ENCODE data around the gene SH3D19. TPM values are rescaled to one million over a fixed set of nuclear protein-coding genes. Genes with fewer than 3 reads are reported as not detected.

SH3D19 gene
- polyA plus RNA-seq, 1 donor: 68.5 TPM

DNA sequence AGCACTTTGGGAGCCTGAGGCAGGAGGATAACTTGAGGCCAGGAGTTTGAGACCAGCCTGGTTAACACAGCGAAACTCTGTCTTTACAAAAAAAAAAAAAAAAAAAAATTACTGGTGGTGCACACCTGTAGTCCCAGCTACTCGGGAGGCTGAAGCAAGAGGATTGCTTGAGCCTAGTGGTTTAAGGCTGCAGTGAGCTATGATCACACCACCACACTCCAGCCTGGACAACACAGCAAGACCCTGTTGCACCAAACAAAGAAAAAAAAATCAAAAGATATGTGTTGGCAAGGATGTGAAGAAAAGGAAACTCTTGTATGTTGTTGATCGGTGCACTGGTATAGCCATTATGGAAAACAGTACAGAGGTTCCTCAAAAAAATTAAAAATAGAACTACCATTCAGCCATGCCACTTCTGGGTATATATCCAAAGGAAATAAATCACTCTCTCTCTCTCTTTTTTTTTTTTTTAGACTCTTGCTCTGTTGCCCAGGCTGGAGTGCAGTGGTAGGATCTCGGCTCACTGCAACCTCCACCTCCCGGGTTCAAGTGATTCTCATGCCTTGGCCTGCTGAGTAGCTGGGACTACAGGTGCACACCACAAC is 15.2 kb downstream of the SH3D19 start:
- H3K9me3 ChIP-seq (ENCODE audit: control insufficient read depth, low read depth, low read length): no peaks in the 10 kb centered on the region
- no peaks in the 10 kb centered on the region for H3K27me3 ChIP-seq (ENCODE audit: control insufficient read depth, insufficient read depth, low read length)
- no peak for DNase-seq
- no peak overlapping the region for H3K27ac ChIP-seq (ENCODE audit: low read length)
- H3K4me1 ChIP-seq (ENCODE audit: control insufficient read depth, insufficient read depth, low read length): peaks cover 21% of the 10 kb centered on the region
- H3K36me3 ChIP-seq (ENCODE audit: control insufficient read depth, insufficient read depth, low read length): peaks cover 10% of the 10 kb centered on the region
- 100% methylated on average over 1 of the region's 5 CpGs for WGBS (ENCODE audit: insufficient coverage, low lambda C conversion rate)
- no peak overlapping the region for H3K4me3 ChIP-seq (ENCODE audit: low read length)

- Histone ChIP-seq H3K4me1 (ENCODE audit: control insufficient read depth, insufficient read depth, low read length) (no peaks in the 10 kb centered on the region), H3K27ac (ENCODE audit: low read length) (no peak overlapping the region), H3K27me3 (ENCODE audit: control insufficient read depth, insufficient read depth, low read length) (no peaks in the 10 kb centered on the region), H3K9me3 (ENCODE audit: control insufficient read depth, low read depth, low read length) (no peaks in the 10 kb centered on the region), H3K4me3 (ENCODE audit: low read length) (no peak overlapping the region), H3K36me3 (ENCODE audit: control insufficient read depth, insufficient read depth, low read length) (peaks cover 7% of the 10 kb centered on the region)
- DNase-seq: no peak
Observed at GRCh38 chr4:151304755-151305154, 20.6 kb downstream of the SH3D19 start.

GRCh38 chr4:151304226-151304625 is 21.2 kb downstream of the SH3D19 start:
- no peak overlapping the region for H3K27ac ChIP-seq (ENCODE audit: low read length)
- no peaks in the 10 kb centered on the region for H3K9me3 ChIP-seq (ENCODE audit: control insufficient read depth, low read depth, low read length)
- DNase-seq: no peak
- peaks cover 7% of the 10 kb centered on the region for H3K36me3 ChIP-seq (ENCODE audit: control insufficient read depth, insufficient read depth, low read length)
- no peaks in the 10 kb centered on the region for H3K27me3 ChIP-seq (ENCODE audit: control insufficient read depth, insufficient read depth, low read length)
- no peak overlapping the region for H3K4me3 ChIP-seq (ENCODE audit: low read length)
- H3K4me1 ChIP-seq (ENCODE audit: control insufficient read depth, insufficient read depth, low read length): no peaks in the 10 kb centered on the region

DNA sequence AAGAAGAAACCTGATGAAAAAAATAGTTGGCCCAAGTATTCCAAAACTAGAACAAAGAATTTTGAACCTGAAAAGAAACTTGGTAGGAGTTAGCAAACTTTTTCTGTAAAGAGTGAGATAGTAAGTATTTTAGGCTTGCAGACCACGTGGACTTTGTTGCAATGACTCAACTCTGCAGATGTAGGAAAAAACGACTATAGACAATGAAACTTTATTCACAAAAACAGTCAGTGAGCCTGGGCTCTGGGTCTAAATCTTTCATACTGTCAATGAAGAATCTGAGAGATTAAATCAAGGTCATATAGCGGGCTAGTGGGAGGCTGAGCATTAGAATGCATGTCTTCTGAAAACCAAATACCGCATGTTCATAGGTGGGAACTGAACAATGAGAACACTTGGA is 23.0 kb downstream of the SH3D19 start:
- 40% methylated on average over 1 of the region's 4 CpGs for WGBS (ENCODE audit: insufficient coverage, low lambda C conversion rate)
- DNase-seq: no peak
- Histone ChIP-seq H3K27ac (ENCODE audit: low read length) (no peak overlapping the region), H3K4me1 (ENCODE audit: control insufficient read depth, insufficient read depth, low read length) (no peaks in the 10 kb centered on the region), H3K4me3 (ENCODE audit: low read length) (no peak overlapping the region), H3K9me3 (ENCODE audit: control insufficient read depth, low read depth, low read length) (no peaks in the 10 kb centered on the region), H3K36me3 (ENCODE audit: control insufficient read depth, insufficient read depth, low read length) (peaks cover 3% of the 10 kb centered on the region), H3K27me3 (ENCODE audit: control insufficient read depth, insufficient read depth, low read length) (no peaks in the 10 kb centered on the region)

GRCh38 chr4:151297170-151297569 is 28.2 kb downstream of the SH3D19 start:
- no peak overlapping the region for H3K4me3 ChIP-seq (ENCODE audit: low read length)
- peaks cover 11% of the 10 kb centered on the region for H3K4me1 ChIP-seq (ENCODE audit: control insufficient read depth, insufficient read depth, low read length)
- no peaks in the 10 kb centered on the region for H3K27me3 ChIP-seq (ENCODE audit: control insufficient read depth, insufficient read depth, low read length)
- H3K36me3 ChIP-seq (ENCODE audit: control insufficient read depth, insufficient read depth, low read length): no peaks in the 10 kb centered on the region
- H3K27ac ChIP-seq (ENCODE audit: low read length): no peak overlapping the region
- H3K9me3 ChIP-seq (ENCODE audit: control insufficient read depth, low read depth, low read length): no peaks in the 10 kb centered on the region
- DNase-seq: no peak

DNA sequence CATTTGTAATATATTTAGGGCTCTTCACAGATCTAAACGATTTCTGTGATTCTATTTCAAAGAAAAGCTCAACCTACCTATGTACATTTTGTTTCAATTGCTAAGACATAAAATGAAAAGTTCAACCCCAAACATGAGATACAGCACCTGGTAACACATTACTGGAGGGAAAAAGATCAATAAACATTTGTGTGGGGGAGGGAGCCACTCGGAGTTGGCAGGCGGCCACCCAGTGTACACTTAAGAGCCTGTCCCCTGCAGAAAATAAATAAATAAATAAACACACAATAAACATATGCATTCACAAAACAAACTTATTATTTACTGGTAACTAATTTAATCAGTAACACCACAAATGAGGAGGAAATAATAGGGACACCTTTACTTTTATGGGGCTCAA is 29.2 kb downstream of the SH3D19 start:
- DNase-seq: no peak
- H3K4me1 ChIP-seq (ENCODE audit: control insufficient read depth, insufficient read depth, low read length): peaks cover 11% of the 10 kb centered on the region

GRCh38 chr4:151294833-151295496 is 30.4 kb downstream of the SH3D19 start:
- Histone ChIP-seq H3K27me3 (ENCODE audit: control insufficient read depth, insufficient read depth, low read length) (no peaks in the 10 kb centered on the region), H3K9me3 (ENCODE audit: control insufficient read depth, low read depth, low read length) (no peaks in the 10 kb centered on the region), H3K36me3 (ENCODE audit: control insufficient read depth, insufficient read depth, low read length) (no peaks in the 10 kb centered on the region), H3K4me3 (ENCODE audit: low read length) (no peak overlapping the region), H3K27ac (ENCODE audit: low read length) (no peak overlapping the region), H3K4me1 (ENCODE audit: control insufficient read depth, insufficient read depth, low read length) (peaks cover 11% of the 10 kb centered on the region)
- DNase-seq: no peak
- WGBS (ENCODE audit: insufficient coverage, low lambda C conversion rate): 56% methylated on average over 5 of the region's 5 CpGs

More for the DNA sequence above, 29.2 kb downstream of the SH3D19 start:
- Histone ChIP-seq H3K27ac (ENCODE audit: low read length) (no peak overlapping the region), H3K9me3 (ENCODE audit: control insufficient read depth, low read depth, low read length) (no peaks in the 10 kb centered on the region), H3K4me3 (ENCODE audit: low read length) (no peak overlapping the region), H3K36me3 (ENCODE audit: control insufficient read depth, insufficient read depth, low read length) (no peaks in the 10 kb centered on the region), H3K27me3 (ENCODE audit: control insufficient read depth, insufficient read depth, low read length) (no peaks in the 10 kb centered on the region)
- 13% methylated on average over 1 of the region's 3 CpGs for WGBS (ENCODE audit: insufficient coverage, low lambda C conversion rate)

DNA sequence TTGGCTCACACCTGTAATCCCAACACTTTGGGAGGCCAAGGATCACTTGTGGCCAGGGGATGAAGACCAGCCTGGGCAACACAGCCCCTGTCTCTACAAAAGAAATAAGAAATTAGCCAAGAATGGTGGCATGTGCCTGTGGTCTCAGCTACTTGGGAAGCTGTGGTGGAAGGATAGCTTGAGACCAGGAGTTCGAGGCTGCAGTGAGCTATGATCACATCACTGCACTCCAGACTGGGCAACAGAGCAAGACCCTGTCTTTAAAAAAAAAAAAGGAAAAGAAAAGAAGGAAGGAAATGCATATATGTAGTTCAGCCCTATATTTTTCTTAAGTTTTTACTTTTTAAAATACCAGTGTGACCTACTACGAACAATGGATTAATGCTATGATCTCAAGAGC is 33.4 kb downstream of the SH3D19 start:
- no peaks in the 10 kb centered on the region for H3K27me3 ChIP-seq (ENCODE audit: control insufficient read depth, insufficient read depth, low read length)
- H3K9me3 ChIP-seq (ENCODE audit: control insufficient read depth, low read depth, low read length): no peaks in the 10 kb centered on the region
- H3K4me3 ChIP-seq (ENCODE audit: low read length): no peak overlapping the region
- no CpG with 5 or more reads among the region's 2 CpGs for WGBS (ENCODE audit: insufficient coverage, low lambda C conversion rate)
- no peak for DNase-seq
- peaks cover 11% of the 10 kb centered on the region for H3K4me1 ChIP-seq (ENCODE audit: control insufficient read depth, insufficient read depth, low read length)
- H3K27ac ChIP-seq (ENCODE audit: low read length): no peak overlapping the region
- H3K36me3 ChIP-seq (ENCODE audit: control insufficient read depth, insufficient read depth, low read length): no peaks in the 10 kb centered on the region

- no peaks in the 10 kb centered on the region for H3K27me3 ChIP-seq (ENCODE audit: control insufficient read depth, insufficient read depth, low read length)
- no peak overlapping the region for H3K27ac ChIP-seq (ENCODE audit: low read length)
- H3K4me3 ChIP-seq (ENCODE audit: low read length): no peak overlapping the region
- no CpG with 5 or more reads among the region's 1 CpG for WGBS (ENCODE audit: insufficient coverage, low lambda C conversion rate)
- no peak for DNase-seq
- H3K4me1 ChIP-seq (ENCODE audit: control insufficient read depth, insufficient read depth, low read length): peaks cover 11% of the 10 kb centered on the region
- H3K9me3 ChIP-seq (ENCODE audit: control insufficient read depth, low read depth, low read length): no peaks in the 10 kb centered on the region
- no peaks in the 10 kb centered on the region for H3K36me3 ChIP-seq (ENCODE audit: control insufficient read depth, insufficient read depth, low read length)
Observed at GRCh38 chr4:151291485-151291884, 33.9 kb downstream of the SH3D19 start.

DNA sequence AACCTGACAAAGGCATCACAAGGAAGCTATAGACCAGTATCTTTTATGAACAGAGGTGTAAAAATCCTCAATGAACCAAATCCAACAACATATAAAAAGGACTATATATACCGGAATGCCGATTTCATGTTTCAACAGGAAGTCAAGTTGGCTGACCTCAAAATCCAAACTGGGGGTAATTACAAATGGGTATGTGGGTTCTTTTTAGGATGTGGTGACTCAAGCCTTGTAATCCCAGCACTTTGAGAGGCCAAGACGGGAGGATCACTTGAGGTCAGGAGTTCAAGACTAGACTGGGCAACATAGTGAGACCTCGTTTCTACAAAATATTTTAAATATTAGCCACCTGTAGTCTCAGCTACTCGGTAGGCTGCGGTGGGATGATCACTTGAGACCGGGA is 38.0 kb downstream of the SH3D19 start:
- WGBS (ENCODE audit: insufficient coverage, low lambda C conversion rate): 100% methylated on average over 3 of the region's 7 CpGs

DNA sequence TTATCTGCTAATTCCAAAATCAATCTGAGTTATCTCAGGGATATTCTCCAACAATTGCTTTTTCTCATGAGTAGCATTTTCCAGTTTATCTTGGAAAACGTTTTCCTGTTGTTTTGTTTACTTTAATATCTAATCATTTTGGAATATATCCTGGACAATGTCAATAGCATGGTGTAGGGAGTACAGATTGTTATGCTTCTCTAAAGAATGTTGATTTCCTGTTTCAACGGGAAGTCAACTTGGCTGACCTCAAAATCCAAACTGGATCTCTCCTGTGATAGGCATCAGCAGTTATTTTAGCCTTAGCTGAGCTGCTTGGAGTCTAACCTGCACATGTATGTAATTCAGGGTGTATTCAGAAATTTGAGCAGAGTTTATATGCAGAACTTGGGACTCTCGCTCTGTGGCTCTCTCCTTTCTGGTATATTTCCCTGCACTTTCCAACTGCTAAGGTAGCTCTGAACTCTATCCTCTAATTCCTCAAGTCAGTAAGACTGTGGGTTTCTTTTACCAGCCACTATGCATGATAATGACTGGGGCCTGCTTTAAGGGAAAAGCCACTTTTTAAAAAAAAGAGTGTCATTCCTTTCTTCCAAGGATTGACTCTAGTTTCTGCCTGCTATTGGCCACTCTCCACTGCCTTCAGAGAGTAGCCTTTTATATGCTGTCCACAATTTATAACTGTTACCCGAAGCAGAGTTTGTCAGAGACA is 40.7 kb downstream of the SH3D19 start:
- no peaks in the 10 kb centered on the region for H3K36me3 ChIP-seq (ENCODE audit: control insufficient read depth, insufficient read depth, low read length)
- no peak overlapping the region for H3K4me3 ChIP-seq (ENCODE audit: low read length)
- H3K4me1 ChIP-seq (ENCODE audit: control insufficient read depth, insufficient read depth, low read length): no peaks in the 10 kb centered on the region
- no peak for DNase-seq
- WGBS (ENCODE audit: insufficient coverage, low lambda C conversion rate): 20% methylated on average over 2 of the region's 4 CpGs
- H3K27me3 ChIP-seq (ENCODE audit: control insufficient read depth, insufficient read depth, low read length): no peaks in the 10 kb centered on the region
- H3K27ac ChIP-seq (ENCODE audit: low read length): no peak overlapping the region
- peaks cover 6% of the 10 kb centered on the region for H3K9me3 ChIP-seq (ENCODE audit: control insufficient read depth, low read depth, low read length)

More for the DNA sequence above, 38.0 kb downstream of the SH3D19 start:
- Histone ChIP-seq H3K27ac (ENCODE audit: low read length) (no peak overlapping the region), H3K4me1 (ENCODE audit: control insufficient read depth, insufficient read depth, low read length) (no peaks in the 10 kb centered on the region), H3K36me3 (ENCODE audit: control insufficient read depth, insufficient read depth, low read length) (no peaks in the 10 kb centered on the region), H3K9me3 (ENCODE audit: control insufficient read depth, low read depth, low read length) (peaks cover 6% of the 10 kb centered on the region), H3K27me3 (ENCODE audit: control insufficient read depth, insufficient read depth, low read length) (no peaks in the 10 kb centered on the region), H3K4me3 (ENCODE audit: low read length) (no peak overlapping the region)
- DNase-seq: no peak

Measured in large intestine (tissue), 3 donors.